Astrocyte (in vitro differentiated cells and primary cell): ENCODE results near the gene SPACA7. TPM values are rescaled to one million over a fixed set of nuclear protein-coding genes. Genes with fewer than 3 reads are reported as not detected.

Source experiments
- DNase-seq: peaks from one replicate; pipeline ENCODE4 v3.0.0-alpha.2; 2010; ENCODE audit warnings: low read depth
- FAIRE-seq: peaks from 2 replicates; lab custom pipeline; 2011; peaks lifted over from hg19 to GRCh38; lab: Jason Lieb, UNC
- H2AFZ ChIP-seq: 2 replicates; pipeline ENCODE4 v1.6.0; 2012; ENCODE audit warnings: low read depth, low read length, inconsistent platforms
- H3K27ac ChIP-seq: 2 replicates; pipeline ENCODE4 v1.5.1; 2011; ENCODE audit warnings: low read depth, low read length, inconsistent platforms
- H3K27me3 ChIP-seq: 2 replicates; pipeline ENCODE4 v1.6.0; 2011; ENCODE audit warnings: low read length, inconsistent platforms; ENCODE audit not compliant: insufficient read depth
- H3K36me3 ChIP-seq: 2 replicates; pipeline ENCODE4 v1.5.1; 2011; ENCODE audit warnings: low read length, inconsistent platforms; ENCODE audit not compliant: insufficient read depth
- H3K4me1 ChIP-seq: 2 replicates; pipeline ENCODE4 v1.5.1; 2011; ENCODE audit warnings: low read length, inconsistent platforms; ENCODE audit not compliant: insufficient read depth
- H3K4me2 ChIP-seq: 2 replicates; pipeline ENCODE4 v1.6.0; 2012; ENCODE audit warnings: low read length, inconsistent platforms
- H3K4me3 ChIP-seq: 2 replicates; pipeline ENCODE4 v1.5.1; 2011; ENCODE audit warnings: low read depth, mild to moderate bottlenecking, low read length, inconsistent platforms; ENCODE audit not compliant: insufficient read depth
- H3K79me2 ChIP-seq: 2 replicates; pipeline ENCODE4 v1.6.0; 2012; ENCODE audit warnings: mild to moderate bottlenecking, low read length, inconsistent platforms; ENCODE audit not compliant: insufficient read depth
- H3K9ac ChIP-seq: 2 replicates; pipeline ENCODE4 v1.6.0; 2012; ENCODE audit warnings: mild to moderate bottlenecking, low read length, inconsistent platforms
- H3K9me3 ChIP-seq: 2 replicates; pipeline ENCODE4 v1.5.1; 2012; ENCODE audit warnings: low read depth, mild to moderate bottlenecking, low read length, inconsistent platforms; ENCODE audit not compliant: insufficient read depth
- H4K20me1 ChIP-seq: 2 replicates; pipeline ENCODE4 v1.6.0; 2012; ENCODE audit warnings: low read length, inconsistent platforms; ENCODE audit not compliant: insufficient read depth
- H3K27ac Mint-ChIP-seq: one replicate; pipeline ENCODE4 v1.8.0; 2021; ENCODE audit warnings: mild to moderate bottlenecking, mixed read lengths; ENCODE audit not compliant: unreplicated experiment
- H3K27me3 Mint-ChIP-seq: one replicate; pipeline ENCODE4 v1.8.0; 2021; ENCODE audit warnings: low read depth, mixed read lengths; ENCODE audit not compliant: unreplicated experiment
- H3K36me3 Mint-ChIP-seq: one replicate; pipeline ENCODE4 v1.8.0; 2021; ENCODE audit warnings: low read depth, mixed read lengths; ENCODE audit not compliant: unreplicated experiment
- H3K4me1 Mint-ChIP-seq: one replicate; pipeline ENCODE4 v1.8.0; 2021; ENCODE audit warnings: low read depth, mixed read lengths; ENCODE audit not compliant: unreplicated experiment
- H3K4me3 Mint-ChIP-seq: one replicate; pipeline ENCODE4 v1.8.0; 2021; ENCODE audit warnings: mild to moderate bottlenecking, moderate library complexity, mixed read lengths; ENCODE audit not compliant: unreplicated experiment
- H3K9me3 Mint-ChIP-seq: one replicate; pipeline ENCODE4 v1.8.0; 2021; ENCODE audit warnings: mild to moderate bottlenecking, mixed read lengths; ENCODE audit not compliant: unreplicated experiment
- CTCF ChIP-seq: IDR thresholded peaks from 2 replicates; pipeline ENCODE4 v1.5.1; 2011; ENCODE audit warnings: low read depth, mild to moderate bottlenecking, inconsistent platforms, low read length, moderate library complexity; ENCODE audit not compliant: insufficient read depth
- EZH2 ChIP-seq: IDR thresholded peaks from 2 replicates; pipeline ENCODE4 v1.6.1; 2012; ENCODE audit warnings: mild to moderate bottlenecking, low read length, inconsistent platforms; ENCODE audit not compliant: insufficient read depth
- total RNA-seq: library from RNA; stranded (reverse); gene quantifications from 2 replicates; pipeline ENCODE4 v1.2.1, GENCODE V29; 2021

Gene SPACA7
- total RNA-seq, 1 donor from 2014 or later: not detected

GRCh38 chr13:112341976-112342735 lies 34.0 kb upstream of the SPACA7 start:
- peaks cover 67% of the 10 kb centered on the region for H3K27me3 Mint-ChIP-seq

GRCh38 chr13:112342841-112343361 lies 33.3 kb upstream of the SPACA7 start:
- H3K4me1 ChIP-seq: no peaks in the 10 kb centered on the region
- H3K36me3 Mint-ChIP-seq: peaks cover 2% of the 10 kb centered on the region
- H3K9ac ChIP-seq: no peak overlapping the region
- H3K27ac Mint-ChIP-seq: no peak overlapping the region
- peaks cover 8% of the 10 kb centered on the region for H3K9me3 Mint-ChIP-seq
- peaks cover 1% of the 10 kb centered on the region for H3K4me1 Mint-ChIP-seq
- H3K36me3 ChIP-seq: no peaks in the 10 kb centered on the region
- FAIRE-seq: no peak
- H2AFZ ChIP-seq: no peak overlapping the region
- H3K4me2 ChIP-seq: no peak overlapping the region
- DNase-seq: no peak
- H3K79me2 ChIP-seq: no peaks in the 10 kb centered on the region
- H3K27ac ChIP-seq: no peak overlapping the region
- no peak overlapping the region for H3K4me3 ChIP-seq
- H3K27me3 ChIP-seq: no peaks in the 10 kb centered on the region
- no peaks in the 10 kb centered on the region for H3K9me3 ChIP-seq
- H3K27me3 Mint-ChIP-seq: peaks cover 70% of the 10 kb centered on the region
- no peak for TF ChIP-seq EZH2
- no peak for TF ChIP-seq CTCF
- no peaks in the 10 kb centered on the region for H4K20me1 ChIP-seq
- no peak overlapping the region for H3K4me3 Mint-ChIP-seq

More at GRCh38 chr13:112341976-112342735, 34.0 kb upstream of the SPACA7 start:
- Histone ChIP-seq H3K4me1 (no peaks in the 10 kb centered on the region), H2AFZ (no peak overlapping the region), H3K9ac (no peak overlapping the region), H4K20me1 (no peaks in the 10 kb centered on the region), H3K79me2 (no peaks in the 10 kb centered on the region), H3K4me3 (no peak overlapping the region), H3K4me2 (no peak overlapping the region), H3K36me3 (no peaks in the 10 kb centered on the region), H3K9me3 (no peaks in the 10 kb centered on the region), H3K27me3 (no peaks in the 10 kb centered on the region), H3K27ac (no peak overlapping the region)
- H3K36me3 Mint-ChIP-seq: peaks cover 2% of the 10 kb centered on the region
- H3K4me1 Mint-ChIP-seq: no peaks in the 10 kb centered on the region
- FAIRE-seq (no peak), DNase-seq (no peak)
- no peak overlapping the region for H3K27ac Mint-ChIP-seq
- no peak for TF ChIP-seq EZH2
- TF ChIP-seq CTCF: no peak
- peaks cover 9% of the 10 kb centered on the region for H3K9me3 Mint-ChIP-seq
- H3K4me3 Mint-ChIP-seq: no peak overlapping the region

GRCh38 chr13:112343591-112343990 lies 32.6 kb upstream of the SPACA7 start:
- no peaks in the 10 kb centered on the region for H4K20me1 ChIP-seq
- H3K36me3 ChIP-seq: no peaks in the 10 kb centered on the region
- H3K27me3 ChIP-seq: no peaks in the 10 kb centered on the region
- H3K79me2 ChIP-seq: no peaks in the 10 kb centered on the region
- no peaks in the 10 kb centered on the region for H3K4me1 ChIP-seq
- FAIRE-seq (no peak), DNase-seq (no peak)
- H3K9me3 ChIP-seq: no peaks in the 10 kb centered on the region
- Mint-ChIP-seq H3K27ac (no peak overlapping the region), H3K27me3 (peaks cover 69% of the 10 kb centered on the region), H3K9me3 (peaks cover 8% of the 10 kb centered on the region), H3K4me3 (no peak overlapping the region), H3K4me1 (peaks cover 2% of the 10 kb centered on the region), H3K36me3 (peaks cover 2% of the 10 kb centered on the region)
- H3K27ac ChIP-seq: no peak overlapping the region
- TF ChIP-seq EZH2 (no peak), CTCF (no peak)
- H3K4me3 ChIP-seq: no peak overlapping the region
- no peak overlapping the region for H3K4me2 ChIP-seq
- no peak overlapping the region for H3K9ac ChIP-seq
- no peak overlapping the region for H2AFZ ChIP-seq
